Duodenal mucosa (tissue), 2 donors: ENCODE results near the gene IQCN.
"Not testable (repeated sequence)": the region's sequence is repeated elsewhere in the genome, so short reads cannot be mapped to it uniquely, and the experiment has no call there.

ENCODE experiments used
- H3K27ac ChIP-seq: one replicate; pipeline ENCODE4 v1.7.0; 2013; ENCODE audit warnings: low read depth, low read length
- H3K27me3 ChIP-seq, 2 donors: one replicate each; pipeline ENCODE4 v1.7.0; 2013; ENCODE audit warnings: low read length in 2 of 2, control low read depth in 1 of 2; ENCODE audit not compliant: insufficient read depth in 2 of 2, control insufficient read depth in 1 of 2
- H3K36me3 ChIP-seq, 2 donors: one replicate each; pipeline ENCODE4 v1.7.0; 2013; ENCODE audit warnings: low read length in 2 of 2, control low read depth in 1 of 2; ENCODE audit not compliant: insufficient read depth in 2 of 2, control insufficient read depth in 1 of 2
- H3K4me1 ChIP-seq, 2 donors: one replicate each; pipeline ENCODE4 v1.7.0; 2013; ENCODE audit warnings: low read length in 2 of 2, control low read depth in 1 of 2; ENCODE audit not compliant: insufficient read depth in 2 of 2, control insufficient read depth in 1 of 2
- H3K4me3 ChIP-seq, 2 donors: one replicate each; pipeline ENCODE4 v1.7.0; 2013; ENCODE audit warnings: low read length in 2 of 2, low read depth in 1 of 2
- H3K9ac ChIP-seq, 2 donors: one replicate each; pipeline ENCODE4 v1.7.0; 2013; ENCODE audit warnings: low read length in 2 of 2, low read depth in 1 of 2
- H3K9me3 ChIP-seq, 2 donors: one replicate each; pipeline ENCODE4 v1.7.0; 2013; ENCODE audit warnings: low read length in 2 of 2, control low read depth in 1 of 2; ENCODE audit not compliant: control insufficient read depth in 1 of 2

Gene IQCN

GRCh38 chr19:18209912-18210311 is 64.3 kb downstream of the IQCN start:
- not testable (repeated sequence) for H3K9me3 ChIP-seq, H3K27ac ChIP-seq, H3K4me1 ChIP-seq, H3K27me3 ChIP-seq, H3K36me3 ChIP-seq, H3K4me3 ChIP-seq, H3K9ac ChIP-seq

GRCh38 chr19:18208098-18208951 is 65.9 kb downstream of the IQCN start:
- Histone ChIP-seq H3K4me1 (peaks cover under 1 to 2% of the 10 kb centered on the region in 2 donors), H3K4me3 (no peak overlapping the region), H3K9me3 (no peaks in the 10 kb centered on the region), H3K36me3 (no peaks in the 10 kb centered on the region), H3K9ac (no peak overlapping the region), H3K27ac (no peak overlapping the region), H3K27me3 (no peaks in the 10 kb centered on the region)
